Trophoblast cell (in vitro differentiated cells and primary cell): ENCODE data around the gene RPS17.

Experiments used
- DNase-seq, 2 donors: peaks; one replicate each; pipeline ENCODE4 v3.0.0-alpha.2; 2016
- H2AFZ ChIP-seq: 2 replicates; pipeline ENCODE4 v1.6.1; 2013; ENCODE audit warnings: low read length, moderate library complexity, mild to moderate bottlenecking; ENCODE audit not compliant: insufficient read depth, poor library complexity
- H2AK5ac ChIP-seq: 2 replicates; pipeline ENCODE4 v1.6.1; 2013; ENCODE audit warnings: mild to moderate bottlenecking, low read length
- H2BK120ac ChIP-seq: 2 replicates; pipeline ENCODE4 v1.6.1; 2013; ENCODE audit warnings: low read length, mild to moderate bottlenecking, moderate library complexity; ENCODE audit not compliant: insufficient read depth, poor library complexity
- H2BK12ac ChIP-seq: 2 replicates; pipeline ENCODE4 v1.6.1; 2013; ENCODE audit warnings: mild to moderate bottlenecking, low read length, moderate library complexity
- H2BK5ac ChIP-seq: 2 replicates; pipeline ENCODE4 v1.6.1; 2013; ENCODE audit warnings: low read length, low read depth, moderate library complexity, mild to moderate bottlenecking; ENCODE audit not compliant: poor library complexity
- H3K14ac ChIP-seq: 2 replicates; pipeline ENCODE4 v1.6.1; 2013; ENCODE audit warnings: mild to moderate bottlenecking, low read length
- H3K18ac ChIP-seq: 2 replicates; pipeline ENCODE4 v1.6.1; 2013; ENCODE audit warnings: mild to moderate bottlenecking, low read length
- H3K23ac ChIP-seq: 2 replicates; pipeline ENCODE4 v1.6.1; 2013; ENCODE audit warnings: low read length
- H3K27ac ChIP-seq: 2 replicates; pipeline ENCODE4 v1.5.1; 2013; ENCODE audit warnings: low read depth, mild to moderate bottlenecking, inconsistent platforms, low read length, moderate library complexity
- H3K27me3 ChIP-seq: 2 replicates; pipeline ENCODE4 v1.6.1; 2013; ENCODE audit warnings: inconsistent platforms, mild to moderate bottlenecking, low read length, moderate library complexity; ENCODE audit not compliant: insufficient read depth
- H3K36me3 ChIP-seq, 2 experiments: 1 replicate in 1 of 2; 2 replicates in 1 of 2; pipeline ENCODE4 v1.6.1; 2013; ENCODE audit warnings: low read length in 2 of 2, mild to moderate bottlenecking in 2 of 2, moderate library complexity in 1 of 2; ENCODE audit not compliant: insufficient read depth in 2 of 2, control insufficient read depth in 1 of 2
- H3K4ac ChIP-seq: 2 replicates; pipeline ENCODE4 v1.6.1; 2013; ENCODE audit warnings: low read depth, mild to moderate bottlenecking, low read length, moderate library complexity
- H3K4me1 ChIP-seq, 2 experiments: 1 replicate in 1 of 2; 2 replicates in 1 of 2; pipeline ENCODE4 v1.6.1; 2013; ENCODE audit warnings: low read length in 2 of 2, mild to moderate bottlenecking in 2 of 2, moderate library complexity in 1 of 2; ENCODE audit not compliant: insufficient read depth in 2 of 2, control insufficient read depth in 1 of 2
- H3K4me2 ChIP-seq: 2 replicates; pipeline ENCODE4 v1.6.1; 2013; ENCODE audit warnings: inconsistent platforms, mild to moderate bottlenecking, low read length, moderate library complexity
- H3K4me3 ChIP-seq: 2 replicates; pipeline ENCODE4 v1.5.1; 2013; ENCODE audit warnings: mild to moderate bottlenecking, low read depth, low read length, inconsistent platforms
- H3K79me1 ChIP-seq: one replicate; pipeline ENCODE4 v1.6.1; 2013; ENCODE audit warnings: low read length
- H3K79me2 ChIP-seq: 2 replicates; pipeline ENCODE4 v1.6.1; 2013; ENCODE audit warnings: low read length, mild to moderate bottlenecking; ENCODE audit not compliant: control insufficient read depth, insufficient read depth, poor library complexity
- H3K9ac ChIP-seq: 2 replicates; pipeline ENCODE4 v1.6.1; 2013; ENCODE audit warnings: mild to moderate bottlenecking, low read length
- H3K9me3 ChIP-seq: 2 replicates; pipeline ENCODE4 v1.6.1; 2013; ENCODE audit warnings: low read depth, mild to moderate bottlenecking, control low read depth, inconsistent platforms, low read length; ENCODE audit not compliant: insufficient read depth
- H4K12ac ChIP-seq: 2 replicates; pipeline ENCODE4 v1.6.1; 2013; ENCODE audit warnings: low read depth, mild to moderate bottlenecking, low read length, moderate library complexity
- H4K8ac ChIP-seq: 2 replicates; pipeline ENCODE4 v1.6.1; 2013; ENCODE audit warnings: low read depth, mild to moderate bottlenecking, low read length, moderate library complexity
- H4K91ac ChIP-seq: one replicate; pipeline ENCODE4 v1.6.1; 2013; ENCODE audit warnings: low read depth, mild to moderate bottlenecking, low read length, moderate library complexity
- WGBS: extraction: QIAGEN DNeasy Blood & Tissue Kit; methylation state at CpG from one replicate; pipeline ENCODE4 v1.1.7; 2013; ENCODE audit warnings: missing lambda C conversion rate; ENCODE audit not compliant: insufficient read length, insufficient coverage; ENCODE audit errors: extremely low coverage; 5-methylcytosine and 5-hydroxymethylcytosine counted together

RPS17 gene

GRCh38 chr15:82570721-82571508, 30.7 kb upstream of the RPS17 start:
- H3K36me3 ChIP-seq, result no peaks in the 10 kb centered on the region
- H3K27ac ChIP-seq, result no peak overlapping the region
- peaks cover 0 to 5% of the 10 kb centered on the region in 2 experiments for H3K4me1 ChIP-seq
- H3K9ac ChIP-seq, result no peak overlapping the region
- no peak overlapping the region for H2BK5ac ChIP-seq
- H2AK5ac ChIP-seq, result no peak overlapping the region
- no peak overlapping the region for H4K12ac ChIP-seq
- no peak overlapping the region for H2BK12ac ChIP-seq
- no peak overlapping the region for H2AFZ ChIP-seq
- no CpG with 5 or more reads among the region's 7 CpGs for WGBS
- H4K91ac ChIP-seq, result no peak overlapping the region
- no peak overlapping the region for H3K14ac ChIP-seq
- no peak overlapping the region for H3K4me3 ChIP-seq
- H3K79me2 ChIP-seq, result no peaks in the 10 kb centered on the region
- H3K18ac ChIP-seq, result no peak overlapping the region
- no peaks in the 10 kb centered on the region for H3K9me3 ChIP-seq
- H3K4me2 ChIP-seq, result no peak overlapping the region
- H2BK120ac ChIP-seq, result no peak overlapping the region
- H3K79me1 ChIP-seq, result no peaks in the 10 kb centered on the region
- no peak for DNase-seq
- no peak overlapping the region for H4K8ac ChIP-seq
- no peak overlapping the region for H3K4ac ChIP-seq
- H3K27me3 ChIP-seq, result no peaks in the 10 kb centered on the region
- H3K23ac ChIP-seq, result no peak overlapping the region

- Histone ChIP-seq H3K27ac (no peak overlapping the region), H3K36me3 (no peaks in the 10 kb centered on the region), H2BK120ac (no peak overlapping the region), H3K4me1 (peaks cover 0 to 5% of the 10 kb centered on the region in 2 experiments), H2AFZ (no peak overlapping the region), H3K4ac (no peak overlapping the region), H2AK5ac (no peak overlapping the region), H4K8ac (no peak overlapping the region), H3K79me2 (no peaks in the 10 kb centered on the region), H3K4me2 (no peak overlapping the region), H3K9me3 (no peaks in the 10 kb centered on the region), H3K9ac (no peak overlapping the region), H4K12ac (no peak overlapping the region), H3K27me3 (no peaks in the 10 kb centered on the region), H3K4me3 (no peak overlapping the region), H2BK5ac (no peak overlapping the region), H3K79me1 (no peaks in the 10 kb centered on the region), H3K23ac (no peak overlapping the region), H2BK12ac (no peak overlapping the region), H4K91ac (no peak overlapping the region), H3K14ac (no peak overlapping the region), H3K18ac (no peak overlapping the region)
- no CpG with 5 or more reads among the region's 4 CpGs for WGBS
- no peak for DNase-seq
Measured at GRCh38 chr15:82569834-82570233, 29.6 kb upstream of the RPS17 start.

GRCh38 chr15:82568986-82569385, 28.7 kb upstream of the RPS17 start:
- Histone ChIP-seq H4K12ac (no peak overlapping the region), H3K27ac (no peak overlapping the region), H3K36me3 (no peaks in the 10 kb centered on the region), H2BK12ac (no peak overlapping the region), H3K79me2 (no peaks in the 10 kb centered on the region), H3K18ac (no peak overlapping the region), H3K4ac (no peak overlapping the region), H3K4me2 (no peak overlapping the region), H3K4me3 (no peak overlapping the region), H2AFZ (no peak overlapping the region), H3K9me3 (no peaks in the 10 kb centered on the region), H2BK5ac (no peak overlapping the region), H3K79me1 (no peaks in the 10 kb centered on the region), H3K14ac (no peak overlapping the region), H2BK120ac (no peak overlapping the region), H3K4me1 (peaks cover 0 to 5% of the 10 kb centered on the region in 2 experiments), H3K23ac (no peak overlapping the region), H3K27me3 (no peaks in the 10 kb centered on the region), H4K91ac (no peak overlapping the region), H3K9ac (no peak overlapping the region), H2AK5ac (no peak overlapping the region), H4K8ac (no peak overlapping the region)
- no CpG with 5 or more reads among the region's 5 CpGs for WGBS
- peak in 1 of 2 donors; percentile 3 for DNase-seq

GRCh38 chr15:82567661-82568060, 27.4 kb upstream of the RPS17 start:
- Histone ChIP-seq H3K4me2 (no peak overlapping the region), H3K36me3 (no peaks in the 10 kb centered on the region), H2BK5ac (no peak overlapping the region), H3K27ac (no peak overlapping the region), H3K4me1 (peaks cover 0 to 5% of the 10 kb centered on the region in 2 experiments), H4K8ac (no peak overlapping the region), H4K91ac (no peak overlapping the region), H3K27me3 (no peaks in the 10 kb centered on the region), H3K18ac (no peak overlapping the region), H2BK12ac (no peak overlapping the region), H3K79me1 (no peaks in the 10 kb centered on the region), H3K79me2 (no peaks in the 10 kb centered on the region), H2AFZ (no peak overlapping the region), H3K9me3 (no peaks in the 10 kb centered on the region), H3K4me3 (no peak overlapping the region), H3K9ac (no peak overlapping the region), H2AK5ac (no peak overlapping the region), H4K12ac (no peak overlapping the region), H3K14ac (no peak overlapping the region), H3K4ac (no peak overlapping the region), H2BK120ac (no peak overlapping the region), H3K23ac (no peak overlapping the region)
- WGBS, result no CpG with 5 or more reads among the region's 2 CpGs
- DNase-seq, result no peak
